ENCODE results near the gene DGAT2. TPM values are rescaled to one million over a fixed set of nuclear protein-coding genes. Genes with fewer than 3 reads are reported as not detected.

Gene DGAT2
- total RNA-seq, 1 experiment from 2014 or later = 1.6 TPM

DNA sequence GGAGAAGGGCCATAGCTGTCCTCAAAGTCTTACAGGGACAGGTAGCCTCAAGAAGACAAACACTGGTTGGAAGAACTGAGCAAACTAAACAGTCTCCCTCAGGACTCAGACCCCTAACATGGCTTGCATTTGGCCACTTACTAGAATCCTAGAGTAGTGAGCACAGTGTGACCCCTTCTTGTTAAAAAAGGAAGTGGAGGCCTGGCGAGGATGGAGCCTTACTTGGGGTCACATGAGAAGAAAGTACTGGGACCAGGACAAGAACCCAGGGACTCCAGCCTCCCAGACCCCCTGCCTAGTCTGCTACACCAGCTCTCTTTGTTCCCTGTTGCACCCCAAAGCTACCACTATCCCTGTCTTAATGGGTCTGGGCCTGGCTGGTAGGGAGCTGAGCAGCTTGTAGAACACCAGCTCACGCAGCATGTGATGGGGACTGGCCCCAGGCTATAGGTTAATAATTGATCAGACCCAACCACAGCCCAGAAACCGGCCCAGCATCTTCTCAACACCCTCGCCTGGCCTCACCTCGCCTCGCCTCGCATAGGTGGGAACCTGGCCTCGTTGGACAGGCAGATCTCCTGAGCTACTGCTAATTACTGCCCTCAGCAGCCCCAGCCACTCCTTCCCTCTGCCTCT is 17.6 kb downstream of the DGAT2 start:
- H3K4me1 Mint-ChIP-seq = no peaks in the 10 kb centered on the region
- ATAC-seq (no peak), DNase-seq (ENCODE audit: low spot score) (no peak)
- H3K9me3 Mint-ChIP-seq = no peaks in the 10 kb centered on the region
- no peaks in the 10 kb centered on the region for H3K27me3 Mint-ChIP-seq (ENCODE audit: low read depth)
- ChIA-PET POLR2A (interaction anchor here (1.0 kb wide), 1 partner anchor 48 kb away, joined by 3 read pairs; no protein-coding TSS in a partner anchor), CTCF (interaction anchor here (1.3 to 2.0 kb wide), 3 partner anchors 11 to 80 kb away, joined by 4 to 10 read pairs (median 4); no protein-coding TSS in a partner anchor)
- TF ChIP-seq ATF1 (CRISPR knock-in tag; IDR thresholded peaks at IDR 0.05) (no peak), TCF7 (CRISPR knock-in tag; IDR thresholded peaks at IDR 0.05; ENCODE audit: low read depth) (no peak), ZNF263 (CRISPR knock-in tag; IDR thresholded peaks at IDR 0.05; ENCODE audit: low read depth) (no peak), NFATC4 (CRISPR knock-in tag; IDR thresholded peaks at IDR 0.05) (no peak), ELF4 (CRISPR knock-in tag; IDR thresholded peaks at IDR 0.05; ENCODE audit: low read depth) (no peak), ZBTB21 (CRISPR knock-in tag; IDR thresholded peaks at IDR 0.05; ENCODE audit: borderline replicate concordance) (no peak), GRHL2 (CRISPR knock-in tag; IDR thresholded peaks at IDR 0.05; ENCODE audit: insufficient replicate concordance, severe bottlenecking) (no peak), ETV6 (CRISPR knock-in tag; IDR thresholded peaks at IDR 0.05) (no peak)
- TF ChIP-seq, protein P1, sequence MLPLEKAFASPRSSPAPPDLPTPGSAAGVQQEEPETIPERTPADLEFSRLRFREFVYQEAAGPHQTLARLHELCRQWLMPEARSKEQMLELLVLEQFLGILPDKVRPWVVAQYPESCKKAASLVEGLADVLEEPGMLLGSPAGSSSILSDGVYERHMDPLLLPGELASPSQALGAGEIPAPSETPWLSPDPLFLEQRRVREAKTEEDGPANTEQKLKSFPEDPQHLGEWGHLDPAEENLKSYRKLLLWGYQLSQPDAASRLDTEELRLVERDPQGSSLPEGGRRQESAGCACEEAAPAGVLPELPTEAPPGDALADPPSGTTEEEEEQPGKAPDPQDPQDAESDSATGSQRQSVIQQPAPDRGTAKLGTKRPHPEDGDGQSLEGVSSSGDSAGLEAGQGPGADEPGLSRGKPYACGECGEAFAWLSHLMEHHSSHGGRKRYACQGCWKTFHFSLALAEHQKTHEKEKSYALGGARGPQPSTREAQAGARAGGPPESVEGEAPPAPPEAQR (CRISPR knock-in tag; IDR thresholded peaks at IDR 0.05) = no peak
- TF ChIP-seq, protein P2, sequence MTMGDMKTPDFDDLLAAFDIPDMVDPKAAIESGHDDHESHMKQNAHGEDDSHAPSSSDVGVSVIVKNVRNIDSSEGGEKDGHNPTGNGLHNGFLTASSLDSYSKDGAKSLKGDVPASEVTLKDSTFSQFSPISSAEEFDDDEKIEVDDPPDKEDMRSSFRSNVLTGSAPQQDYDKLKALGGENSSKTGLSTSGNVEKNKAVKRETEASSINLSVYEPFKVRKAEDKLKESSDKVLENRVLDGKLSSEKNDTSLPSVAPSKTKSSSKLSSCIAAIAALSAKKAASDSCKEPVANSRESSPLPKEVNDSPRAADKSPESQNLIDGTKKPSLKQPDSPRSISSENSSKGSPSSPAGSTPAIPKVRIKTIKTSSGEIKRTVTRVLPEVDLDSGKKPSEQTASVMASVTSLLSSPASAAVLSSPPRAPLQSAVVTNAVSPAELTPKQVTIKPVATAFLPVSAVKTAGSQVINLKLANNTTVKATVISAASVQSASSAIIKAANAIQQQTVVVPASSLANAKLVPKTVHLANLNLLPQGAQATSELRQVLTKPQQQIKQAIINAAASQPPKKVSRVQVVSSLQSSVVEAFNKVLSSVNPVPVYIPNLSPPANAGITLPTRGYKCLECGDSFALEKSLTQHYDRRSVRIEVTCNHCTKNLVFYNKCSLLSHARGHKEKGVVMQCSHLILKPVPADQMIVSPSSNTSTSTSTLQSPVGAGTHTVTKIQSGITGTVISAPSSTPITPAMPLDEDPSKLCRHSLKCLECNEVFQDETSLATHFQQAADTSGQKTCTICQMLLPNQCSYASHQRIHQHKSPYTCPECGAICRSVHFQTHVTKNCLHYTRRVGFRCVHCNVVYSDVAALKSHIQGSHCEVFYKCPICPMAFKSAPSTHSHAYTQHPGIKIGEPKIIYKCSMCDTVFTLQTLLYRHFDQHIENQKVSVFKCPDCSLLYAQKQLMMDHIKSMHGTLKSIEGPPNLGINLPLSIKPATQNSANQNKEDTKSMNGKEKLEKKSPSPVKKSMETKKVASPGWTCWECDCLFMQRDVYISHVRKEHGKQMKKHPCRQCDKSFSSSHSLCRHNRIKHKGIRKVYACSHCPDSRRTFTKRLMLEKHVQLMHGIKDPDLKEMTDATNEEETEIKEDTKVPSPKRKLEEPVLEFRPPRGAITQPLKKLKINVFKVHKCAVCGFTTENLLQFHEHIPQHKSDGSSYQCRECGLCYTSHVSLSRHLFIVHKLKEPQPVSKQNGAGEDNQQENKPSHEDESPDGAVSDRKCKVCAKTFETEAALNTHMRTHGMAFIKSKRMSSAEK (CRISPR knock-in tag; IDR thresholded peaks at IDR 0.05; ENCODE audit: borderline replicate concordance) = no peak
- TF ChIP-seq, protein P3, sequence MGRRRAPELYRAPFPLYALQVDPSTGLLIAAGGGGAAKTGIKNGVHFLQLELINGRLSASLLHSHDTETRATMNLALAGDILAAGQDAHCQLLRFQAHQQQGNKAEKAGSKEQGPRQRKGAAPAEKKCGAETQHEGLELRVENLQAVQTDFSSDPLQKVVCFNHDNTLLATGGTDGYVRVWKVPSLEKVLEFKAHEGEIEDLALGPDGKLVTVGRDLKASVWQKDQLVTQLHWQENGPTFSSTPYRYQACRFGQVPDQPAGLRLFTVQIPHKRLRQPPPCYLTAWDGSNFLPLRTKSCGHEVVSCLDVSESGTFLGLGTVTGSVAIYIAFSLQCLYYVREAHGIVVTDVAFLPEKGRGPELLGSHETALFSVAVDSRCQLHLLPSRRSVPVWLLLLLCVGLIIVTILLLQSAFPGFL (CRISPR knock-in tag; IDR thresholded peaks at IDR 0.05; ENCODE audit: borderline replicate concordance) = no peak
- TF ChIP-seq, protein P4, sequence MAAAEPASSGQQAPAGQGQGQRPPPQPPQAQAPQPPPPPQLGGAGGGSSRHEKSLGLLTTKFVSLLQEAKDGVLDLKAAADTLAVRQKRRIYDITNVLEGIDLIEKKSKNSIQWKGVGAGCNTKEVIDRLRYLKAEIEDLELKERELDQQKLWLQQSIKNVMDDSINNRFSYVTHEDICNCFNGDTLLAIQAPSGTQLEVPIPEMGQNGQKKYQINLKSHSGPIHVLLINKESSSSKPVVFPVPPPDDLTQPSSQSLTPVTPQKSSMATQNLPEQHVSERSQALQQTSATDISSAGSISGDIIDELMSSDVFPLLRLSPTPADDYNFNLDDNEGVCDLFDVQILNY (CRISPR knock-in tag; IDR thresholded peaks at IDR 0.05) = no peak
- TF ChIP-seq, protein P5, sequence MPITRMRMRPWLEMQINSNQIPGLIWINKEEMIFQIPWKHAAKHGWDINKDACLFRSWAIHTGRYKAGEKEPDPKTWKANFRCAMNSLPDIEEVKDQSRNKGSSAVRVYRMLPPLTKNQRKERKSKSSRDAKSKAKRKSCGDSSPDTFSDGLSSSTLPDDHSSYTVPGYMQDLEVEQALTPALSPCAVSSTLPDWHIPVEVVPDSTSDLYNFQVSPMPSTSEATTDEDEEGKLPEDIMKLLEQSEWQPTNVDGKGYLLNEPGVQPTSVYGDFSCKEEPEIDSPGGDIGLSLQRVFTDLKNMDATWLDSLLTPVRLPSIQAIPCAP (CRISPR knock-in tag; IDR thresholded peaks at IDR 0.05) = no peak
- no peak overlapping the region for H3K27ac Mint-ChIP-seq
- no peak overlapping the region for H3K4me3 Mint-ChIP-seq
- H3K36me3 Mint-ChIP-seq = no peaks in the 10 kb centered on the region

DNA sequence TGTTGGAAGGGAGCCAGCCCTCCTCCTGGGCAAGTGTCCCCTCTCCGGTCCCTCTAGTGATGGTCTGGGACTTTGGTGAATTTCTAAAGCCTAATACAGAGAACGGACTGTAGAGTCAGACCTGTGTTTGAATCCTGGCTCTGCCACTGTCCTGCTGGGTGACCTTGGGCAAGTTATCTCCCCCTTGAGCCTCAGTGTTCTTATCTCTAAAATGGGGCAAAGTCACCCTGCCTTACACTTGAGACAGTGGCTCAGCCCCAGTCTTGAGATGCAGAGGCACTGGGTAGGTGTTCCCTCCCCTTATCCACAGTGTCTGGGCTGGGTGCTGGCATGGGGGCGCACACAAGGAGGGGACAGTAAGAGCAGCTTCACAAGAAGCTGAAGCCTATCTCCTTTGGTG is 20.9 kb downstream of the DGAT2 start:
- TF ChIP-seq, protein P6, sequence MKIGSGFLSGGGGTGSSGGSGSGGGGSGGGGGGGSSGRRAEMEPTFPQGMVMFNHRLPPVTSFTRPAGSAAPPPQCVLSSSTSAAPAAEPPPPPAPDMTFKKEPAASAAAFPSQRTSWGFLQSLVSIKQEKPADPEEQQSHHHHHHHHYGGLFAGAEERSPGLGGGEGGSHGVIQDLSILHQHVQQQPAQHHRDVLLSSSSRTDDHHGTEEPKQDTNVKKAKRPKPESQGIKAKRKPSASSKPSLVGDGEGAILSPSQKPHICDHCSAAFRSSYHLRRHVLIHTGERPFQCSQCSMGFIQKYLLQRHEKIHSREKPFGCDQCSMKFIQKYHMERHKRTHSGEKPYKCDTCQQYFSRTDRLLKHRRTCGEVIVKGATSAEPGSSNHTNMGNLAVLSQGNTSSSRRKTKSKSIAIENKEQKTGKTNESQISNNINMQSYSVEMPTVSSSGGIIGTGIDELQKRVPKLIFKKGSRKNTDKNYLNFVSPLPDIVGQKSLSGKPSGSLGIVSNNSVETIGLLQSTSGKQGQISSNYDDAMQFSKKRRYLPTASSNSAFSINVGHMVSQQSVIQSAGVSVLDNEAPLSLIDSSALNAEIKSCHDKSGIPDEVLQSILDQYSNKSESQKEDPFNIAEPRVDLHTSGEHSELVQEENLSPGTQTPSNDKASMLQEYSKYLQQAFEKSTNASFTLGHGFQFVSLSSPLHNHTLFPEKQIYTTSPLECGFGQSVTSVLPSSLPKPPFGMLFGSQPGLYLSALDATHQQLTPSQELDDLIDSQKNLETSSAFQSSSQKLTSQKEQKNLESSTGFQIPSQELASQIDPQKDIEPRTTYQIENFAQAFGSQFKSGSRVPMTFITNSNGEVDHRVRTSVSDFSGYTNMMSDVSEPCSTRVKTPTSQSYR (CRISPR knock-in tag; IDR thresholded peaks at IDR 0.05) = no peak
- no peaks in the 10 kb centered on the region for H3K36me3 Mint-ChIP-seq
- H3K9me3 Mint-ChIP-seq = no peaks in the 10 kb centered on the region
- H3K27ac Mint-ChIP-seq = no peak overlapping the region
- ChIA-PET POLR2A (no interaction called here), CTCF (no interaction called here)
- no peaks in the 10 kb centered on the region for H3K4me1 Mint-ChIP-seq
- DNase-seq (ENCODE audit: low spot score) = no peak
- H3K4me3 Mint-ChIP-seq = no peak overlapping the region
- no peaks in the 10 kb centered on the region for H3K27me3 Mint-ChIP-seq (ENCODE audit: low read depth)
- no peak for ATAC-seq

Measured in WTC11 (cell line).